ENCODE results near the gene MAML2.

MAML2 gene

GRCh38 chr11:96299155-96299888, 43.7 kb downstream of the MAML2 start:
- DNase-seq (ENCODE audit: low read depth): no peak
- no peak overlapping the region for H3K4me3 ChIP-seq (ENCODE audit: low read length)
- TF ChIP-seq CTCF (IDR thresholded peaks at IDR 0.05; ENCODE audit: insufficient read depth, low read depth, low read length, missing control alignments): no peak

DNA sequence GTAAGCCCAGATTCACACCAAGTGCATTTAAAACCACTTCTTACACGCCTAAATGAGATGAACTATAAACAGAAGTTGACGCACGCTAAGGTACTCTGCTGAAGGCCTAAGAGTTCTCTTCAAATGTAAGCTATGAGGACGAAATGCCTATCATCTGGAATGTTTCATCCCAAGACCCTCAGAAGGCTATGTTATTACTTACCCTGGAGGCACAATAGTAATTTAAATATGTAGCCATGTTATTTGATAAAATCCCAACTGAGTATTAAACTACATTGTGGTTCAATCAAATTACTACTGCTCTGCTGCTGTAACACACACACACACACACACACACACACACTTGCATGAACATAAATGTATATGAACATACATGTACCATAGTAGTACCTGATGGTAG, 47.6 kb downstream of the MAML2 start:
- H3K4me3 ChIP-seq (ENCODE audit: low read length): no peak overlapping the region
- TF ChIP-seq CTCF (IDR thresholded peaks at IDR 0.05; ENCODE audit: insufficient read depth, low read depth, low read length, missing control alignments): no peak
- no peak for DNase-seq (ENCODE audit: low read depth)

- no peak for TF ChIP-seq CTCF (IDR thresholded peaks at IDR 0.05; ENCODE audit: insufficient read depth, low read depth, low read length, missing control alignments)
- H3K4me3 ChIP-seq (ENCODE audit: low read length): no peak overlapping the region
- DNase-seq (ENCODE audit: low read depth): no peak
These were observed 48.7 kb downstream of the MAML2 start for GRCh38 chr11:96294289-96294688.

- H3K4me3 ChIP-seq (ENCODE audit: low read length): no peak overlapping the region
- TF ChIP-seq CTCF (IDR thresholded peaks at IDR 0.05; ENCODE audit: insufficient read depth, low read depth, low read length, missing control alignments): no peak
- no peak for DNase-seq (ENCODE audit: low read depth)
These were observed 49.4 kb downstream of the MAML2 start for GRCh38 chr11:96293598-96294021.

GRCh38 chr11:96293109-96293508, 49.9 kb downstream of the MAML2 start:
- no peak for TF ChIP-seq CTCF (IDR thresholded peaks at IDR 0.05; ENCODE audit: insufficient read depth, low read depth, low read length, missing control alignments)
- H3K4me3 ChIP-seq (ENCODE audit: low read length): no peak overlapping the region
- DNase-seq (ENCODE audit: low read depth): no peak

- H3K4me3 ChIP-seq (ENCODE audit: low read length): no peak overlapping the region
These were observed 50.5 kb downstream of the MAML2 start for GRCh38 chr11:96292291-96293010.

More at GRCh38 chr11:96292291-96293010, 50.5 kb downstream of the MAML2 start:
- no peak for DNase-seq (ENCODE audit: low read depth)
- no peak for TF ChIP-seq CTCF (IDR thresholded peaks at IDR 0.05; ENCODE audit: insufficient read depth, low read depth, low read length, missing control alignments)
